HEK293 (cell line): Measurements from ENCODE around the gene CD81.
"Not testable (repeated sequence)": the region's sequence is repeated elsewhere in the genome, so short reads cannot be mapped to it uniquely, and the experiment has no call there.

Experiments
- CTCF ChIA-PET: fragments of 350-600 bp; formaldehyde crosslinking; extraction: SDS; loops from one replicate; lab custom pipeline; 2021; ENCODE audit warnings: antibody characterized with exemption; lab: Yijun Ruan, JAX
- POLR2A ChIA-PET: fragments of 300-600 bp; formaldehyde crosslinking; extraction: SDS; loops from one replicate; lab custom pipeline; 2020; ENCODE audit warnings: antibody characterized with exemption, inconsistent platforms; lab: Yijun Ruan, JAX
- H3K27ac ChIP-seq: fragments of 200-500 bp; sonication (Bioruptor generic); 2 replicates; pipeline ENCODE4 v1.5.1; 2014; ENCODE audit warnings: low read depth, low read length, control low read depth, inconsistent platforms; ENCODE audit errors: extremely low read depth
- H3K36me3 ChIP-seq, 2 experiments: fragments of 200-500 bp in 1 of 2; sonication (Bioruptor generic) in 1 of 2; 1 replicate in 1 of 2; 2 replicates in 1 of 2; pipeline ENCODE4 v1.5.1; 2014 to 2017; ENCODE audit warnings: inconsistent platforms in 2 of 2, low read length in 2 of 2; ENCODE audit not compliant: control insufficient read depth in 2 of 2, insufficient read depth in 1 of 2
- H3K4me1 ChIP-seq: fragments of 200-500 bp; sonication (Bioruptor generic); 2 replicates; pipeline ENCODE4 v1.5.1; 2014; ENCODE audit warnings: mild to moderate bottlenecking, low read length, inconsistent platforms; ENCODE audit not compliant: control insufficient read depth, insufficient read depth
- H3K4me3 ChIP-seq: 2 replicates; pipeline ENCODE4 v1.5.1; 2011; ENCODE audit warnings: low read depth, mild to moderate bottlenecking, control low read depth, low read length, moderate library complexity
- H3K9me3 ChIP-seq: fragments of 200-500 bp; sonication (Bioruptor generic); 2 replicates; pipeline ENCODE4 v1.5.1; 2014; ENCODE audit warnings: low read depth, low read length, inconsistent platforms; ENCODE audit not compliant: control insufficient read depth, insufficient read depth
- ATF2 ChIP-seq: fragments of 450-650 bp; formaldehyde crosslinking; IDR thresholded peaks from 2 replicates; pipeline ENCODE4 v1.5.1; 2016; ENCODE audit warnings: missing biosample characterization, missing genetic modification characterization, low read depth
- EGR2 ChIP-seq: fragments of 450-650 bp; formaldehyde crosslinking; IDR thresholded peaks from 2 replicates; pipeline ENCODE4 v1.5.1; 2016; ENCODE audit warnings: low read depth, missing biosample characterization, missing genetic modification characterization
- GLIS1 ChIP-seq: fragments of 450-650 bp; formaldehyde crosslinking; IDR thresholded peaks from 2 replicates; pipeline ENCODE4 v1.5.1; 2016; ENCODE audit warnings: missing biosample characterization, missing genetic modification characterization
- KLF7 ChIP-seq: fragments of 450-650 bp; formaldehyde crosslinking; IDR thresholded peaks from 2 replicates; pipeline ENCODE4 v1.5.1; 2016; ENCODE audit warnings: missing biosample characterization, missing genetic modification characterization, borderline replicate concordance
- YY2 ChIP-seq: fragments of 450-650 bp; formaldehyde crosslinking; IDR thresholded peaks from 2 replicates; pipeline ENCODE4 v1.5.1; 2016; ENCODE audit warnings: missing biosample characterization, missing genetic modification characterization
- ZBTB20 ChIP-seq: fragments of 450-650 bp; formaldehyde crosslinking; IDR thresholded peaks from 2 replicates; pipeline ENCODE4 v1.5.1; 2016; ENCODE audit warnings: missing biosample characterization, missing genetic modification characterization
- ZNF157 ChIP-seq: fragments of 450-650 bp; formaldehyde crosslinking; IDR thresholded peaks from 2 replicates; pipeline ENCODE4 v1.5.1; 2016; ENCODE audit warnings: missing biosample characterization, missing genetic modification characterization
- ZNF175 ChIP-seq: fragments of 450-650 bp; formaldehyde crosslinking; IDR thresholded peaks from 2 replicates; pipeline ENCODE4 v1.5.1; 2016; ENCODE audit warnings: missing biosample characterization, missing genetic modification characterization
- ZNF324 ChIP-seq: fragments of 450-650 bp; formaldehyde crosslinking; IDR thresholded peaks from 2 replicates; pipeline ENCODE4 v1.5.1; 2016; ENCODE audit warnings: missing biosample characterization, missing genetic modification characterization
- ZNF391 ChIP-seq: fragments of 450-650 bp; formaldehyde crosslinking; IDR thresholded peaks from 2 replicates; pipeline ENCODE4 v1.5.1; 2016; ENCODE audit warnings: low read depth, missing biosample characterization, missing genetic modification characterization, borderline replicate concordance
- ZNF530 ChIP-seq: fragments of 450-650 bp; formaldehyde crosslinking; IDR thresholded peaks from 2 replicates; pipeline ENCODE4 v1.5.1; 2016; ENCODE audit warnings: low read depth, missing biosample characterization, missing genetic modification characterization
- ZNF571 ChIP-seq: fragments of 450-650 bp; formaldehyde crosslinking; IDR thresholded peaks from 2 replicates; pipeline ENCODE4 v1.5.0; 2017; ENCODE audit warnings: missing biosample characterization, missing genetic modification characterization
- ZNF692 ChIP-seq: fragments of 450-650 bp; formaldehyde crosslinking; IDR thresholded peaks from 2 replicates; pipeline ENCODE4 v1.5.1; 2016; ENCODE audit warnings: missing biosample characterization, missing genetic modification characterization
- TF ChIP-seq, protein P1 (sequence below): fragments of 450-650 bp; formaldehyde crosslinking; IDR thresholded peaks from 2 replicates; pipeline ENCODE4 v1.5.1; 2017; ENCODE audit warnings: missing biosample characterization, missing genetic modification characterization
- TF ChIP-seq, protein P2 (sequence below): fragments of 450-650 bp; formaldehyde crosslinking; IDR thresholded peaks from 2 replicates; pipeline ENCODE4 v1.5.1; 2017; ENCODE audit warnings: missing biosample characterization, missing genetic modification characterization

The CD81 gene

DNA sequence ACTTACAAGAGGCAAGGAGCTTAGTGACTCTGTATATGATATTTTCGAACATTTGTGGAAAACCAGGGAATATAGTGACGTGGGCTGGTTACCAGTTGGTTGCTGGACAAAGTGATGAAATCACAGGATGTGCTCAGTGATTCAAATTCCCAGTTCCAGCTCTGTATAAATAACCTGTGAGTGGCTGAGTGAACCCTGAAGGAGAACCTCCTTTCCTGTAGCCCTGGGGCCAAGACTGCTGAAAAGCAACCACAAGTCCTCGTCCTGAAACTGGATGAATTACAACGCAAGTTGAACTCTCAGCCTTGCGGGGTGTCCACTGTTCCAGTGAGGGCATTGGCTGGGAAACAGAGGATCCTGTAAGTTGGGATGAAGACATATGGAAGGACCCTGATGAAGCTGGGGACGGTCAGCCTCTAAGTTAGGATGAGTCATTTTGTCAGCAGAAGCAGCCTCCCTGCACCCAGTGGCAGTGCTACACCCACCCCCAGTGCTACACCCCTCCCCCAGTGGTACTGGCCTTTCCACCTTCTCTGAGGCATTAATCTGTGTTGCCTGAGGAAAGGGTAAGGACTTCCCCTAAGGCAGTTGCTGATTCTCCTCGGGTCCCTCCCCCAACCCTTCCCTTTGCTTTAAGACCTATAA lies 22.0 kb upstream of the CD81 start:
- ChIA-PET POLR2A (no interaction called here), CTCF (interaction anchor here (1.3 kb wide), 1 partner anchor 50 kb away, joined by 7 read pairs; no protein-coding TSS in a partner anchor)
- H3K27ac ChIP-seq: no peak overlapping the region
- H3K4me1 ChIP-seq: no peaks in the 10 kb centered on the region
- TF ChIP-seq, protein P1, sequence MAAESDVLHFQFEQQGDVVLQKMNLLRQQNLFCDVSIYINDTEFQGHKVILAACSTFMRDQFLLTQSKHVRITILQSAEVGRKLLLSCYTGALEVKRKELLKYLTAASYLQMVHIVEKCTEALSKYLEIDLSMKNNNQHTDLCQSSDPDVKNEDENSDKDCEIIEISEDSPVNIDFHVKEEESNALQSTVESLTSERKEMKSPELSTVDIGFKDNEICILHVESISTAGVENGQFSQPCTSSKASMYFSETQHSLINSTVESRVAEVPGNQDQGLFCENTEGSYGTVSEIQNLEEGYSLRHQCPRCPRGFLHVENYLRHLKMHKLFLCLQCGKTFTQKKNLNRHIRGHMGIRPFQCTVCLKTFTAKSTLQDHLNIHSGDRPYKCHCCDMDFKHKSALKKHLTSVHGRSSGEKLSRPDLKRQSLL (tag by site-specific recombination): no peak
- TF ChIP-seq ZNF324 (tag by site-specific recombination): no peak
- TF ChIP-seq, protein P2, sequence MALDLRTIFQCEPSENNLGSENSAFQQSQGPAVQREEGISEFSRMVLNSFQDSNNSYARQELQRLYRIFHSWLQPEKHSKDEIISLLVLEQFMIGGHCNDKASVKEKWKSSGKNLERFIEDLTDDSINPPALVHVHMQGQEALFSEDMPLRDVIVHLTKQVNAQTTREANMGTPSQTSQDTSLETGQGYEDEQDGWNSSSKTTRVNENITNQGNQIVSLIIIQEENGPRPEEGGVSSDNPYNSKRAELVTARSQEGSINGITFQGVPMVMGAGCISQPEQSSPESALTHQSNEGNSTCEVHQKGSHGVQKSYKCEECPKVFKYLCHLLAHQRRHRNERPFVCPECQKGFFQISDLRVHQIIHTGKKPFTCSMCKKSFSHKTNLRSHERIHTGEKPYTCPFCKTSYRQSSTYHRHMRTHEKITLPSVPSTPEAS: no peak
- TF ChIP-seq ZNF692 (tag by site-specific recombination): no peak
- TF ChIP-seq ZNF530: no peak
- TF ChIP-seq ATF2 (tag by site-specific recombination): no peak
- no peak for TF ChIP-seq EGR2 (tag by site-specific recombination)
- TF ChIP-seq KLF7: no peak
- TF ChIP-seq ZNF175 (tag by site-specific recombination): no peak
- no peak for TF ChIP-seq ZNF157 (tag by site-specific recombination)
- H3K9me3 ChIP-seq: no peaks in the 10 kb centered on the region
- H3K36me3 ChIP-seq: no peaks in the 10 kb centered on the region
- H3K4me3 ChIP-seq: no peak overlapping the region

DNA sequence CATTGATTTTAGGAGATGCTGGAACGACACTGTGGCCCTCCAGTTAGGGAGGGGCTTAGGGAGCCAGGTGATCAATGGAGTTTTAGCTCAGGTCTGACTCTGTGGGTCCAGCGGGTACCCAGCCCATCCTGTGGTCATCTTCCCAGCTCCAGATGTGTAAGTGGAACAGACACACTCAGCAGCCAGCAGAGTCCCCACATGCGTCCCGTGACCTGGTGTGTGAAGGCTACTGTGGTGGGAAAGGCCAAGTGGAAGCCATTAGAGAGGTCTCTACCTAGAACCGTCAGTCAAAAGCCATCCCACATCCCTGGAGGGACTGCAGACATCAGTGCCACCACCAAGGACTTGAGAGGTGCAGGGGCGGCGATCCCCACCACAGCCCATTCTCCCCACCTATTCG lies 19.9 kb upstream of the CD81 start:
- no peaks in the 10 kb centered on the region for H3K4me1 ChIP-seq
- TF ChIP-seq YY2 (tag by site-specific recombination) (no peak), ZNF391 (tag by site-specific recombination) (no peak), ZBTB20 (no peak), ZNF571 (tag by site-specific recombination) (no peak), GLIS1 (tag by site-specific recombination) (no peak)
- TF ChIP-seq, all 188 proteins: peak for 0
- CTCF ChIA-PET: no interaction called here
- no peak overlapping the region for H3K4me3 ChIP-seq
- H3K36me3 ChIP-seq: no peaks in the 10 kb centered on the region
- H3K9me3 ChIP-seq: no peaks in the 10 kb centered on the region
- POLR2A ChIA-PET: interaction anchor here (1.2 kb wide), 1 partner anchor 20 kb away, joined by 3 read pairs; no protein-coding TSS in a partner anchor
- H3K27ac ChIP-seq: no peak overlapping the region

- H3K4me1 ChIP-seq, H3K36me3 ChIP-seq, H3K9me3 ChIP-seq, H3K4me3 ChIP-seq, H3K27ac ChIP-seq: not testable (repeated sequence)
- POLR2A ChIA-PET: interaction anchor here (1.2 kb wide), 1 partner anchor 19 kb away, joined by 3 read pairs; no protein-coding TSS in a partner anchor
- CTCF ChIA-PET: interaction anchor here (0.6 kb wide), 1 partner anchor 206 kb away, joined by 4 read pairs; no protein-coding TSS in a partner anchor
Measured at GRCh38 chr11:2357651-2358050, 19.5 kb upstream of the CD81 start.
